GM23338 (cell line): ENCODE measurements around the gene ANKS1B. TPM values are rescaled to one million over a fixed set of nuclear protein-coding genes. Genes with fewer than 3 reads are reported as not detected.

Source experiments
- ATAC-seq: fragments of 200-7000 bp; cut with Tn5 transposase; 3 replicates; pipeline ENCODE4 v1.9.1; 2020
- DNase-seq: peaks from one replicate; pipeline ENCODE4 v3.0.0-alpha.2; 2015; ENCODE audit warnings: low spot score
- H2AFZ ChIP-seq: fragments of 200-600 bp; sonication (generic); 2 replicates; pipeline ENCODE4 v1.8.0; 2016; ENCODE audit warnings: antibody characterized with exemption, mild to moderate bottlenecking, moderate library complexity
- H3F3A ChIP-seq: fragments of 200-600 bp; sonication (generic); replicated peaks from 2 replicates; pipeline ENCODE4 v1.8.0; 2017; ENCODE audit warnings: antibody characterized with exemption, mixed run types, low read depth
- H3K27ac ChIP-seq: fragments of 200-600 bp; sonication (generic); 2 replicates; pipeline ENCODE4 v1.6.1; 2016; ENCODE audit warnings: low read depth
- H3K27me3 ChIP-seq: fragments of 200-600 bp; sonication (generic); 2 replicates; pipeline ENCODE4 v1.8.0; 2016; ENCODE audit warnings: mild to moderate bottlenecking, mixed run types, moderate library complexity; ENCODE audit not compliant: insufficient read depth
- H3K36me3 ChIP-seq: fragments of 200-600 bp; sonication (generic); 2 replicates; pipeline ENCODE4 v1.8.0; 2016; ENCODE audit warnings: mild to moderate bottlenecking; ENCODE audit not compliant: insufficient read depth
- H3K4me1 ChIP-seq: fragments of 200-600 bp; sonication (generic); 2 replicates; pipeline ENCODE4 v1.8.0; 2016; ENCODE audit warnings: mild to moderate bottlenecking, moderate library complexity; ENCODE audit not compliant: insufficient read depth
- H3K4me2 ChIP-seq: fragments of 200-600 bp; sonication (generic); 2 replicates; pipeline ENCODE4 v1.7.1; 2017; ENCODE audit warnings: mixed run types
- H3K4me3 ChIP-seq: fragments of 200-600 bp; sonication (generic); 2 replicates; pipeline ENCODE4 v1.6.1; 2016; ENCODE audit warnings: mixed run types
- H3K79me2 ChIP-seq: fragments of 200-600 bp; sonication (generic); replicated peaks from 2 replicates; pipeline ENCODE4 v1.8.0; 2017; ENCODE audit warnings: mild to moderate bottlenecking; ENCODE audit not compliant: insufficient read depth
- H3K9me2 ChIP-seq: fragments of 200-600 bp; sonication (generic); 2 replicates; pipeline ENCODE4 v1.8.0; 2017; ENCODE audit not compliant: insufficient read depth
- H4K20me1 ChIP-seq: fragments of 200-600 bp; sonication (generic); replicated peaks from 2 replicates; pipeline ENCODE4 v1.8.0; 2017; ENCODE audit warnings: mild to moderate bottlenecking; ENCODE audit not compliant: insufficient read depth
- H3K27ac Mint-ChIP-seq: 2 replicates; pipeline ENCODE4 v1.8.0; 2020; ENCODE audit warnings: inconsistent platforms, mild to moderate bottlenecking, moderate library complexity, mixed read lengths
- H3K27me3 Mint-ChIP-seq: 3 replicates; pipeline ENCODE4 v1.8.0; 2022; ENCODE audit warnings: low read depth, mild to moderate bottlenecking, moderate library complexity, mixed read lengths, inconsistent platforms; ENCODE audit not compliant: insufficient read depth, poor library complexity
- H3K36me3 Mint-ChIP-seq: 3 replicates; pipeline ENCODE4 v1.8.0; 2021; ENCODE audit warnings: low read depth, mild to moderate bottlenecking, inconsistent platforms, moderate library complexity, mixed read lengths
- H3K4me1 Mint-ChIP-seq: 3 replicates; pipeline ENCODE4 v1.8.0; 2020; ENCODE audit warnings: mild to moderate bottlenecking, inconsistent platforms, mixed read lengths
- H3K4me3 Mint-ChIP-seq: 3 replicates; pipeline ENCODE4 v1.8.0; 2021; ENCODE audit warnings: moderate library complexity, mild to moderate bottlenecking, inconsistent platforms, mixed read lengths
- H3K9me3 Mint-ChIP-seq: 3 replicates; pipeline ENCODE4 v1.8.0; 2020; ENCODE audit warnings: moderate library complexity, mild to moderate bottlenecking, inconsistent platforms, mixed read lengths
- CREB1 ChIP-seq: fragments of 250-450 bp; sonication (Bioruptor Pico); IDR thresholded peaks from 2 replicates; pipeline ENCODE4 v1.5.0; 2020; ENCODE audit warnings: low read depth, mild to moderate bottlenecking, moderate library complexity
- ETS1 ChIP-seq: IDR thresholded peaks from 2 replicates; pipeline ENCODE4 v1.6.1; 2016; ENCODE audit warnings: antibody characterized with exemption
- EZH2phosphoT487 ChIP-seq: fragments of 200-600 bp; sonication (generic); IDR thresholded peaks from one replicate; pipeline ENCODE4 v1.8.1; 2018; ENCODE audit warnings: antibody characterized with exemption; ENCODE audit not compliant: unreplicated experiment
- NANOG ChIP-seq: IDR thresholded peaks from 2 replicates; pipeline ENCODE4 v1.6.1; 2016; ENCODE audit warnings: antibody characterized with exemption, borderline replicate concordance
- REST ChIP-seq: IDR thresholded peaks from one replicate; pipeline ENCODE4 v1.6.1; 2018; ENCODE audit warnings: antibody characterized with exemption; ENCODE audit not compliant: unreplicated experiment
- STAT1 ChIP-seq: IDR thresholded peaks from one replicate; pipeline ENCODE4 v1.6.1; 2016; ENCODE audit warnings: antibody characterized with exemption; ENCODE audit not compliant: unreplicated experiment
- ZNF114 ChIP-seq: fragments of 250-450 bp; sonication (Bioruptor Pico); IDR thresholded peaks from 2 replicates; pipeline ENCODE4 v1.5.0; 2020; ENCODE audit warnings: mild to moderate bottlenecking, moderate library complexity
- polyA plus RNA-seq: library from polyadenylated mRNA; unstranded; fragments of >200 nt; fragmentation: Nextera tagmentation; extraction: Ambion mirVana; gene quantifications from 2 replicates; pipeline ENCODE4 v1.2.1, GENCODE V29; 2016
- total RNA-seq: library from RNA; depleted of rRNA; stranded (reverse); fragments of >200 nt; shearing (Covaris generic); gene quantifications from 2 replicates; pipeline ENCODE4 v1.2.3, GENCODE V29; 2014

The ANKS1B gene
- total and polyA plus RNA-seq, 2 experiments from 2014 or later: 4.3 to 5.8 TPM

- no peaks in the 10 kb centered on the region for H3F3A ChIP-seq
- H3K27me3 ChIP-seq: no peaks in the 10 kb centered on the region
- no peaks in the 10 kb centered on the region for H4K20me1 ChIP-seq
- DNase-seq (no peak), ATAC-seq (no peak)
- H3K4me3 ChIP-seq: no peak overlapping the region
- H3K9me2 ChIP-seq: no peaks in the 10 kb centered on the region
- no peaks in the 10 kb centered on the region for H3K4me1 Mint-ChIP-seq
- H3K36me3 ChIP-seq: no peaks in the 10 kb centered on the region; the same call in 1 of the 2 replicates
- H2AFZ ChIP-seq: no peak overlapping the region
- H3K4me1 ChIP-seq: no peaks in the 10 kb centered on the region
- peaks cover 3% of the 10 kb centered on the region; the same call in 2 of the 3 replicates for H3K9me3 Mint-ChIP-seq
- H3K27ac ChIP-seq: no peak overlapping the region
- TF ChIP-seq ETS1: no peak
- no peak for TF ChIP-seq CREB1
- TF ChIP-seq NANOG: no peak
- no peak for TF ChIP-seq REST
- no peak for TF ChIP-seq ZNF114
- no peaks in the 10 kb centered on the region for H3K27me3 Mint-ChIP-seq
- H3K27ac Mint-ChIP-seq: no peak overlapping the region
- peaks cover 7% of the 10 kb centered on the region for H3K36me3 Mint-ChIP-seq
- H3K4me2 ChIP-seq: no peak overlapping the region
- no peaks in the 10 kb centered on the region for H3K79me2 ChIP-seq
- H3K4me3 Mint-ChIP-seq: no peak overlapping the region
These were observed 1217.5 kb downstream of the ANKS1B start for GRCh38 chr12:98767248-98767647.

GRCh38 chr12:98763656-98764055 is 1221.1 kb downstream of the ANKS1B start:
- Histone ChIP-seq H3K4me1 (no peaks in the 10 kb centered on the region), H3K79me2 (no peaks in the 10 kb centered on the region), H3K9me2 (no peaks in the 10 kb centered on the region), H3K4me3 (no peak overlapping the region), H3K36me3 (no peaks in the 10 kb centered on the region), H4K20me1 (no peaks in the 10 kb centered on the region), H3K4me2 (no peak overlapping the region), H3K27me3 (no peaks in the 10 kb centered on the region), H2AFZ (no peak overlapping the region), H3F3A (no peaks in the 10 kb centered on the region), H3K27ac (no peak overlapping the region)
- Mint-ChIP-seq H3K9me3 (no peaks in the 10 kb centered on the region), H3K4me1 (no peaks in the 10 kb centered on the region), H3K27me3 (no peaks in the 10 kb centered on the region), H3K36me3 (no peaks in the 10 kb centered on the region), H3K4me3 (no peak overlapping the region), H3K27ac (no peak overlapping the region)
- DNase-seq (no peak), ATAC-seq (no peak)
- TF ChIP-seq EZH2phosphoT487 (no peak), ETS1 (no peak), STAT1 (no peak), REST (no peak), ZNF114 (no peak), CREB1 (no peak)
